LoVo (cell line): ENCODE measurements around the gene VSTM2B.

Experiments
- DNase-seq: peaks from one replicate; pipeline ENCODE4 v3.0.0-alpha.2; 2016; ENCODE audit warnings: low spot score

VSTM2B gene

DNA sequence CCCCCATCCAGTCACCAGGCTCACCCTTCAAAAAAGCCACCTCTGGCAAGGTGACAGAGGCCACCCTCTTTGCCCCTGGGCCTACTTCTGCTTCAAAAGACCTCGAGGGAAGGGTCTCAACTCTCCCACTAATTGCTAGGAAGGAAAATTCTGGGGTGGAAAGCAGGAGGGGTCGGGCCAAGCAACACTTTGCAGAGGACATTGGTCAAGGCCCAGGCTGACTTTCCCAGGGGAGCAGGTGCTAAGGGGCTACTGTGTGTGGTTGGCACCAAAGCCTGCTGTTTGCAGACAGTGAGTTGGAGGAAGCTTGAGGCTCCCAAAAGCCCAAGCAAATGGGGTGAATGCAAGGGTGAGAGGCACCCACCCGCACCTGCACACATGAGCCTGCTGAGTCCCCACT, 28.6 kb upstream of the VSTM2B start:
- no peak for DNase-seq

DNA sequence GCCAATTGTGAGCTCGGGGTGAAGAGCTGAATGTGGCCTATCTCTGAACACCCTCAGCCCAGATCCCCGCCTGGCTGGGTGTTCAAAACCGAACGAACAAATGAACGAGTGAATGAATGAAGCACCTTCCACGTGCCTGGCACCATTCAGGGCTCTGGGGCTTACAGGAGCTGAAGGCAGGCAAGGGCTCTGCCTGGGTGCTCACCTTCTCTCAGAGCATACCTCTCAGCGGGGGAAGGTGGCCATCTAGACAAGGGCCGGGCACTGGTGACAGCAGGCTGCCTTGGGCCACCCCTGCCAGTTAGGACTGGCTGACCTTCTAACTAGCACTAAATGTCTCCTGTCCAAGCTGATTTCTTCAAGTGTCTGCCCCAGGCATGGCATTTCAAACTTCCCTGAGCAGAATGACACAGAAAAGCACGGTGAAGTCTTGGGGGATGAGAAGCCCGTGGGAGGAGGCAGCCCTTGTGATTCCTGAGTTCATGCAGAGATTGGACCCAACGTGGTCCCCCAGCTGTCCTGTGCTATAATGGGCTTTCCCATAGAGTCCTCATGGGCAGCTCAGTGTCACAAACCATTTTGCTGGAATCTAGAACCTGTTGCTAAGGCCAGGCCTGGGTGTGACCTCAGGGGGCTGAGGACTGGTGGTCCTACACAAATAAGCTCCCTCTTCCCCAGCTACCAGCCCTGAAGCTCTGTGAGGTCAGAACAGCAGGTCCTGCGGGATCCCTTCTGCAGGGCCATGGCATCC, 27.9 kb upstream of the VSTM2B start:
- DNase-seq: no peak

- DNase-seq: no peak
Observed at GRCh38 chr19:29499261-29499920, 26.4 kb upstream of the VSTM2B start.

DNA sequence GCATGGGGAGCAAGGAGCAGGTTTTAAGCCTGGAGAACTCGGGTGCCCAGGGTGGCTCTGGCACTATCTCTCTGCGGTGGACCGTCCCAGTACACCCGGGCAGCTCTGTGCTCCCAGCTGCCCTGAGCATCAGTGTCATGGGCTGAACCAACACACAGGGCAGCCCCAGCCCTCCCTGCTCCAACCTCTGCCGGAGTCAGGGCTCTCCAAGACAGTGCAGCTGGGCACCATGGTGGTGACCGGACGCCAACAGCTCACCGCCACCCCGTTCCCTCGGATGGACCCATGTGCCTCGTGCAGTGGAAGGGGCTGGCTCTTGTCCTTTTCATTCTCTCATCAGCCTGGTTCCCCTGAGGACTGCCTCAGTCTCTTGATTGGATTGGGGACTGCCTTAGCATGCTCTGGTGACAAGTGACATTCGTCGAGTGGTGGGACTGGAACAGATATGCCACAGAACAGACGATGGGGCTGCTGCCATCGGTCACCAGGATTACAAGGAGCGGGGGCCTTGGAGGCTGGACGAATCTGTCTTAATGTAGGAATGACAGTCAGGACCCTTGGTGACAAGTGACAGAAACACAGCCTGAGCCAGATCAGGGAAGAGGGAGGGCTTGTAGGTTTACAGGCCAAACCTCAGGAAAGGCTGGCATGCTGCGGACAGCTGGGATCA, 25.7 kb upstream of the VSTM2B start:
- no peak for DNase-seq

GRCh38 chr19:29501816-29502580, 23.8 kb upstream of the VSTM2B start:
- no peak for DNase-seq

GRCh38 chr19:29502581-29502850, 23.3 kb upstream of the VSTM2B start:
- no peak for DNase-seq

GRCh38 chr19:29503140-29503758, 22.5 kb upstream of the VSTM2B start:
- DNase-seq: no peak

GRCh38 chr19:29503785-29504184, 22.0 kb upstream of the VSTM2B start:
- no peak for DNase-seq

- DNase-seq: no peak
Observed at GRCh38 chr19:29504454-29504853, 21.3 kb upstream of the VSTM2B start.

DNA sequence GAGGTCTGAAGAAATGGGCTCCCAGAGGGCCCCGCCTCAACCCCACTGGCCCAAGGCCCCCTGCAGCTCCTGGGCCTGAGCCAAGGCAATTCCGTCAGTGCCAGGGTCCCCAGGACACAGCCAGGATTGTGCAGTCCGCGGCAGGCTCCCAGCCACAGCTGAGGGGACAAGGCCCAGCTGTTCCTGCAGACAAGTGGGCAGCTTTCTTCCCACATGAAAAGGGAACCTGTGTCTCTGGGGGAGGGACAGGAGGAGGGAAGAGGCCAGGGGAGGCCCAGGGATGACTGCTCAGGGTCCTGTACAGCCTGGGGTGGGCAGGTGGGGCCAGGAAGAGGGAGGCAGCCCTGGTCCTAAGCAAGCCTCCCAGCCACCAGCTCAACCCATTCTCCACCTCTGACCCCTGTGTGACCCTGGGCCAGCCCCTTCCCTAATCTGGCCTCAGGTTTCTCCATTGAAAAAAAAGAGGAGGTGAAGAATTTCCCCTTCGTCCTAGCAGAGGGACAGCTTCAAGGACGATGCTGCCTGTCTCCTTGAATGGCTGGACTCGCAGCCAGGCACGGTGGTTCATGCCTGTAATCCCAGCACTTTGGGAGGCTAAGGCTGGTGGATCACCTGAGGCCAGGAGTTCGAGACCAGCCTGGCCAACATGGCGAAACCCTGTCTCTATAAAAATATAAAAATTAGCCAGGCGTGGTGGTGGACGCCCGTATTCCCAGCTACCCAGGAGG, 20.5 kb upstream of the VSTM2B start:
- DNase-seq: no peak

- DNase-seq: no peak
Observed at GRCh38 chr19:29506619-29506911, 19.2 kb upstream of the VSTM2B start.

DNA sequence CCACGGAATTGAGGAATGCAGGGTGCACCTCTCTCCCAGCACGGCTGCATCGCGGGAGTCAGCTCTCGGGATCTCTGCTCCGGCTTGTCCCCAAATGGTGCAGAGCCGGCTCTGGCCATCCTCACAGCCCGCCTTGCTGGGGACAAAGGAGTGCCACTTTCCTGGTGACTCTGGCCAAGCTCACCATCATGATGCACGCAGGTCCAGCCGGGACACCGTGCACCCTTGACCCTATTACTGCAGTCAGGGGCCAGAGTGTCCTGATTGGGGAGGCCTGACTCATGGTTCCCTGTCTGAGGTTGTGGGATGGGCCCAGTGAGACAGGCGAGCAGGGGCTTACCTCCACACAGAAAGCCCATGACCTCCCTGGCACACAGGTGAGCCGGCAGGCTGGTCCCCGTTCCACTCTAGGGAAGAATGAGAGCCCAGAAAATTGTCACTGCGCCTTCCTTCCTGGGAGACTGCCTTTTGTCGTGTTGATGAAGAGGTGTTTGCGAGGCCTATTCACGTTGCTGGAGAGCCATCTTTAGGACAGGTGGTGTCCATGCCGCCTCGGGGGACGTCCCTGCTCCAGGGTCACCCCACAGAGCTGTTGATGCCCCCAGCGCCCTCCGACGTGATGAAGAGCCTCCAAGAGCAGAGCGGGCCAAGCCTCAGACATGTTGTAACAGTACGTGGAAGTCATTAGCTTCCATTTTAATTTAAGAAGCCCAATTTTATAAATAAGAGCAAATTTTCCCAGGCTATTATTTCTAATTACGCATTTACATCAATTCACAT, 18.5 kb upstream of the VSTM2B start:
- no peak for DNase-seq

GRCh38 chr19:29508181-29508580, 17.6 kb upstream of the VSTM2B start:
- no peak for DNase-seq

- no peak for DNase-seq
Observed at GRCh38 chr19:29509456-29509855, 16.3 kb upstream of the VSTM2B start.

DNA sequence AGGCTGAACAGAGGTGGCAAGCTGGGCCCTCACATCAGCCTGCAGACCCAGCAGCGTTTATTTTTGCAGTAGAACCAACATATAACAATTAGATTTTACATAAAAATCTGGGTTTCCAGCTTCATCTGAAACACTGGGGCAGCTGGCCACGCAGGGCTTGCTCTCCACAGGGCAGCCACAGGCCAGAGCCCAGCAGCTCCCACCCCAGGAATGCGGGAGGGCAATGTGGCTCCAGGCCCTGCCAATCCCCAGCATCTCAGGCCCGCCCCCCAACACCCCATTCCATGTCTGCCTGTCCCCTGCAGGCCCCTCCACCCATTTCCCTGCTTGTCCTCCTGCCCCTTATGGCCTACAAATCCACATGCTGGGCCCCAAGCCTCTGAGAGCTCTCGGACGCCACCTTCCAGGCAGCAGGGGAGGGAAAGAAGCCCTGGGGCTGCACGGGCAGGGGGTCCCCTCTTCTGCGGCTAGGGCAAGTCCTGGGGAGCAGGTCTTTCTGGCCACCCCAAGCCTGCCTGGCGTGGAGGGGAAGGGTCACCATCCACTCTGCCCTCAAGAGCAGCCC, 15.0 kb upstream of the VSTM2B start:
- DNase-seq: no peak

DNA sequence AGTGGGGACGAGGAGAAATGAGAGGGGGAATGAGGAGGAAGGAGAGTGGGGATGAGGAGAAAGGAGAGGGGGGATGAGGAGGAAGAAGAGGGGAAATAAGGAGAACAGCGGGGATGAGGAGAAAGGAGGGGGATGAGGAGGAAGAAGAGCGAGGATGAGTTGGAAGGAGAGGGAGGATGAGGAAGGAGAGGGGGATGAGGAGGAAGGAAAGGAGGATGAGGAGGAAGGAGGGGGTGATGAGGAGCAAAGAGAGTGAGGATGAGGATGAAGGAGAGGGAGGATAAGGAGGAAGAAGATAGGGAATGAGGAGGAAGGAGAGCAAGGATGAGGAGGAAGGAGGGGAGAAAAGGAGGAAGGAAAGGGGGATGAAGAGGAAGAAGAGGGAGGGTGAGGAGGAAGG, 14.0 kb upstream of the VSTM2B start:
- no peak for DNase-seq

- no peak for DNase-seq
Observed at GRCh38 chr19:29512748-29513147, 13.0 kb upstream of the VSTM2B start.

DNA sequence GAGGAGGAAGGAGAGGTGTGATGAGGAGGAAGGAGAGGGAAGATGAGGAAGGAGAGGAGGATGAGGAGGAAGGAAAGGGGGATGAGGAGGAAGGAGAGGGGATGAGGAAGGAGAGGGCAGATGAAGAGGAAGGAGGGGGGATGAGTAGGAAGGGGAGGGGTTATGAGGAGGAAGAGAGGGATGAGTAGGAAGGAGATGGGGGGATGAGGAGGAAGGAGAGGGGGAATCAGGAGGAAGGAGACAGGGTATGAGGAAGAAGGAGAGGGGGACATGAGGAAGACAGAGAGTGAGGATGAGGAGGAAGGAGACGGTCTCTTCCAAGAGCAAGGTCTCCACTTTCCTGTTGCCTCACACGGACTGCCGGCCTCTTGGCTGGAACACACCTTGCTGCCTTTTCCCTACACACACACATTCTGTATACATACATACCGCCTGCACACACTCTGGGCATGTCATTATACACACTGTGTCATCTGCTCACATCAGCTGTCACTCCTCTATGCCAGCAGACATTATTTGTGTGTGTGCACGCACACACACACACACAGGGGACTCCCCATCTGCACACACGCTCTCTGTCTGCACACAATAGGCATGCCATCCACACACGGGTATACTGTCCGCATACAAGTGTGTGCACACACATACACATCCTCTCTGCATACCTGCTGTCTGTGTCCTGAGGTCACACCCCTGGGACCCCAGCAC, 11.1 kb upstream of the VSTM2B start:
- DNase-seq: no peak

GRCh38 chr19:29515233-29515619, 10.6 kb upstream of the VSTM2B start:
- DNase-seq: no peak

- DNase-seq: no peak
Observed at GRCh38 chr19:29515706-29516357, 10.0 kb upstream of the VSTM2B start.
